Endodermal cell (in vitro differentiated cells): Measurements from ENCODE around the gene NIFK. TPM values are rescaled to one million over a fixed set of nuclear protein-coding genes. Genes with fewer than 3 reads are reported as not detected.
A peak's percentile ranks its signal among the peaks of the same experiment; 100 is the strongest.

Experiments
- DNase-seq: peaks from one replicate; pipeline ENCODE4 v3.0.0-alpha.2; 2017
- H3K27ac ChIP-seq: 2 replicates; pipeline ENCODE4 v1.5.1; 2013; ENCODE audit warnings: mild to moderate bottlenecking, low read depth, low read length, moderate library complexity
- H3K27me3 ChIP-seq: 2 replicates; pipeline ENCODE4 v1.6.1; 2013; ENCODE audit warnings: mild to moderate bottlenecking, low read length, moderate library complexity; ENCODE audit not compliant: insufficient read depth, control insufficient read depth, poor library complexity, severe bottlenecking
- H3K36me3 ChIP-seq: 2 replicates; pipeline ENCODE4 v1.7.0; 2013; ENCODE audit warnings: mild to moderate bottlenecking, low read length, moderate library complexity; ENCODE audit not compliant: control insufficient read depth, insufficient read depth
- H3K4me1 ChIP-seq: one replicate; pipeline ENCODE4 v1.7.0; 2013; ENCODE audit warnings: low read length; ENCODE audit not compliant: control insufficient read depth, insufficient read depth
- H3K4me3 ChIP-seq: 2 replicates; pipeline ENCODE4 v1.5.1; 2013; ENCODE audit warnings: mild to moderate bottlenecking, low read length, moderate library complexity
- H3K9ac ChIP-seq: 2 replicates; pipeline ENCODE4 v1.6.1; 2013; ENCODE audit warnings: mild to moderate bottlenecking, low read length, moderate library complexity; ENCODE audit not compliant: poor library complexity, severe bottlenecking; ENCODE audit errors: extremely low read depth
- H3K9me3 ChIP-seq: 2 replicates; pipeline ENCODE4 v1.6.1; 2013; ENCODE audit warnings: mild to moderate bottlenecking, low read length, moderate library complexity; ENCODE audit not compliant: control insufficient read depth
- H3K27ac Mint-ChIP-seq: 2 replicates; pipeline ENCODE4 v1.8.0; 2020; ENCODE audit warnings: mixed read lengths
- H3K27me3 Mint-ChIP-seq: 2 replicates; pipeline ENCODE4 v1.8.0; 2021; ENCODE audit warnings: mild to moderate bottlenecking, mixed read lengths; ENCODE audit not compliant: insufficient read depth
- H3K36me3 Mint-ChIP-seq: 2 replicates; pipeline ENCODE4 v1.8.0; 2020; ENCODE audit warnings: low read depth, mixed read lengths
- H3K4me1 Mint-ChIP-seq: 2 replicates; pipeline ENCODE4 v1.8.0; 2020; ENCODE audit warnings: mixed read lengths
- H3K4me3 Mint-ChIP-seq: 2 replicates; pipeline ENCODE4 v1.8.0; 2020; ENCODE audit warnings: mild to moderate bottlenecking, moderate library complexity, mixed read lengths
- H3K9me3 Mint-ChIP-seq: 2 replicates; pipeline ENCODE4 v1.8.0; 2020; ENCODE audit warnings: mild to moderate bottlenecking, mixed read lengths
- CTCF ChIP-seq: fragments of 200-600 bp; sonication (generic); conservative IDR thresholded peaks from 2 replicates; pipeline ENCODE4 v1.5.0; 2021; ENCODE audit warnings: antibody characterized with exemption, mild to moderate bottlenecking
- WGBS, 2 experiments: methylation state at CpG; one replicate each; pipeline versions ENCODE4 v1.1.5 to v1.1.7; 2013; ENCODE audit warnings: missing lambda C conversion rate in 2 of 2, mixed read lengths in 1 of 2; ENCODE audit not compliant: insufficient coverage in 1 of 2, insufficient read length in 1 of 2; 5-methylcytosine and 5-hydroxymethylcytosine counted together
- total RNA-seq, 2 donors: library from RNA; stranded (reverse); fragmentation: NEBNext Ultra II Directional in 1 of 2; extraction: Animal tissue kit (Norgen Biotek cat#: 25700) in 1 of 2; gene quantifications; 2 replicates in 1 of 2; 3 replicates in 1 of 2; pipeline ENCODE4 v1.2.1, GENCODE V29; 2021

The NIFK gene
- total RNA-seq, 2 donors from 2014 or later = 64.2 to 88.5 TPM

- H3K4me3 Mint-ChIP-seq = peak within 1 kb of the TSS; percentile 89
- H3K9ac ChIP-seq = peak within 1 kb of the TSS; percentile 84
- peak; percentile 99 for DNase-seq
- TF ChIP-seq CTCF = no peak
- no peaks in the 10 kb centered on the region for H3K4me1 ChIP-seq
- H3K27me3 ChIP-seq = no peaks in the 10 kb centered on the region
- WGBS, 2 experiments = 0% methylated on average over 41 to 66 of the region's 67 CpGs
- peaks cover 24% of the 10 kb centered on the region for H3K36me3 ChIP-seq
- peak within 1 kb of the TSS; percentile 85 for H3K27ac Mint-ChIP-seq
- no peaks in the 10 kb centered on the region for H3K9me3 Mint-ChIP-seq
- no peaks in the 10 kb centered on the region for H3K9me3 ChIP-seq
- peak within 1 kb of the TSS; percentile 95 for H3K4me3 ChIP-seq
- H3K27ac ChIP-seq = peak within 1 kb of the TSS; percentile 81
- peaks cover 30% of the 10 kb centered on the region for H3K36me3 Mint-ChIP-seq
- peaks cover 13% of the 10 kb centered on the region for H3K4me1 Mint-ChIP-seq
- H3K27me3 Mint-ChIP-seq = no peaks in the 10 kb centered on the region
Measured at GRCh38 chr2:121755237-121756111, 18.8 kb upstream of the NIFK start, which contains the start of gene TSN. Gene TSN, plus strand, starts transcription at chr2:121755651. Its CDS starts 129 bp downstream, at chr2:121755780.

- WGBS, 2 experiments = 5 to 9% methylated on average over 2 to 8 of the region's 8 CpGs
Measured at GRCh38 chr2:121754851-121755236, 18.2 kb upstream of the NIFK start.

GRCh38 chr2:121748202-121748601 lies 11.5 kb upstream of the NIFK start:
- H3K27ac Mint-ChIP-seq = no peak overlapping the region
- H3K9me3 ChIP-seq = no peaks in the 10 kb centered on the region
- 27 to 76% methylated on average over 1 to 4 of the region's 4 CpGs for WGBS, 2 experiments
- H3K9ac ChIP-seq = no peak overlapping the region
- H3K4me1 ChIP-seq = peaks cover 3% of the 10 kb centered on the region
- H3K4me1 Mint-ChIP-seq = peaks cover 11% of the 10 kb centered on the region
- H3K9me3 Mint-ChIP-seq = peaks cover 20% of the 10 kb centered on the region
- H3K27me3 Mint-ChIP-seq = no peaks in the 10 kb centered on the region
- peaks cover 2% of the 10 kb centered on the region for H3K36me3 Mint-ChIP-seq
- no peak overlapping the region for H3K27ac ChIP-seq
- no peaks in the 10 kb centered on the region for H3K27me3 ChIP-seq
- no peak overlapping the region for H3K4me3 Mint-ChIP-seq
- no peaks in the 10 kb centered on the region for H3K36me3 ChIP-seq
- H3K4me3 ChIP-seq = no peak overlapping the region
- TF ChIP-seq CTCF = peak; percentile 68
- DNase-seq = peak; percentile 71

More at GRCh38 chr2:121754851-121755236, 18.2 kb upstream of the NIFK start:
- Mint-ChIP-seq H3K27me3 (no peaks in the 10 kb centered on the region), H3K9me3 (no peaks in the 10 kb centered on the region), H3K36me3 (peaks cover 24% of the 10 kb centered on the region), H3K4me3 (peak overlapping the region; percentile 89), H3K27ac (peak overlapping the region; percentile 63), H3K4me1 (peaks cover 13% of the 10 kb centered on the region)
- Histone ChIP-seq H3K9ac (peak overlapping the region; percentile 69), H3K27me3 (no peaks in the 10 kb centered on the region), H3K36me3 (peaks cover 18% of the 10 kb centered on the region), H3K9me3 (no peaks in the 10 kb centered on the region), H3K4me1 (no peaks in the 10 kb centered on the region), H3K27ac (no peak overlapping the region), H3K4me3 (peak overlapping the region; percentile 95)
- no peak for DNase-seq
- no peak for TF ChIP-seq CTCF
